Retinal pigment epithelial cell (primary cell): ENCODE data around the gene MAD1L1.
"Not testable (repeated sequence)": the region's sequence is repeated elsewhere in the genome, so short reads cannot be mapped to it uniquely, and the experiment has no call there.

ENCODE experiments used
- DNase-seq: peaks from one replicate; pipeline ENCODE4 v3.0.0-alpha.2; 2010; ENCODE audit warnings: low read depth
- H3K4me3 ChIP-seq: 2 replicates; pipeline ENCODE4 v1.5.1; 2011; ENCODE audit warnings: mild to moderate bottlenecking, low read length, control low read depth, moderate library complexity
- TF ChIP-seq, protein P1 (sequence below): conservative IDR thresholded peaks from 2 replicates; pipeline ENCODE4 v1.5.1; 2011; ENCODE audit warnings: low read depth, low read length, control low read depth, inconsistent platforms

Gene MAD1L1

DNA sequence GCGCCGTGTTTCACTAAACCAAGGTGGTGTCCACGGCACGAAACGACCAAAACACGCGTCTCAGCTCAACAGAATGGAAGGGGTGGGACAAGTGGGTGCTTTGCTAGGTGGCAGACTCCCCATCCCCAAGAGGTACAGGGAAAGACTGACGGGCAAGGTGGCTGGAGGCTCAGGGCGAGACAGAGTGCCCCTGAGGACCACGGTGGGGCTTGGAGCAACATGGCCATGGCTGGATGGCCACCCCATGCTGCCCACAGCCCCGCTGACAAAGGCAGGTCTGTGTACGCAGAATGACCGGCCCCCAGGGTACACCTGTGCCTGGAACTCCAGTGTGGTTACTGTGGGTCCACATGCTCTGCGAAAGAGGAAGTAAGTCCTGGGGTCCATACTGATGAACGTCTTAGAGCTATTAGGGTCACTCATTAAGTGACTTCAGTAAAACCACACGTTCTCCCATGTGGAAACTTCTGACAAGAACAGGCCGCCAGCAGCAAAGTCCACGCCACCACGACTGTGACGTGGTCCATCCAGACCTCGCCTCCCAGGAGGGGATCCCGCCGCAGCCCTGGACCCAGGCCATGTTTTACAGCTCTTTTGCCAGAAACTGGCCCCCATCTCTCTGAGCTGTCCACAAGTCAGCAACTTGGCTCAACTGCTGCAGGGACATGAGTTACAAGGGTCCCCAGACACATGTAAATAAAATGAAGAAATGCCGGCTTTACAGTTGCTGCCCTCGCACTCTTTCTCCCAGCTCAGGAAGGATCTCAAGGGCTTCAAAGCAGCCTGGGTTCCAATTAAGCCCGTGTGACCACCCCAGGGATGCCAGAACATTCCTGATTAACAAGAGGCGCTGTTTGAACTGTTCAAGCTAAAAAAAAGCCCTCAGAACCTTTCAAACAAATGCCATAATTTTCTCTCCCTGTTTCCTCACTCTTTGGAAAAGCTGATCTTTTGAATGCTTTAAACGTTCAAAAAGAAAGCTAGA is 66.8 kb downstream of the MAD1L1 start:
- no peak for DNase-seq
- TF ChIP-seq, protein P1, sequence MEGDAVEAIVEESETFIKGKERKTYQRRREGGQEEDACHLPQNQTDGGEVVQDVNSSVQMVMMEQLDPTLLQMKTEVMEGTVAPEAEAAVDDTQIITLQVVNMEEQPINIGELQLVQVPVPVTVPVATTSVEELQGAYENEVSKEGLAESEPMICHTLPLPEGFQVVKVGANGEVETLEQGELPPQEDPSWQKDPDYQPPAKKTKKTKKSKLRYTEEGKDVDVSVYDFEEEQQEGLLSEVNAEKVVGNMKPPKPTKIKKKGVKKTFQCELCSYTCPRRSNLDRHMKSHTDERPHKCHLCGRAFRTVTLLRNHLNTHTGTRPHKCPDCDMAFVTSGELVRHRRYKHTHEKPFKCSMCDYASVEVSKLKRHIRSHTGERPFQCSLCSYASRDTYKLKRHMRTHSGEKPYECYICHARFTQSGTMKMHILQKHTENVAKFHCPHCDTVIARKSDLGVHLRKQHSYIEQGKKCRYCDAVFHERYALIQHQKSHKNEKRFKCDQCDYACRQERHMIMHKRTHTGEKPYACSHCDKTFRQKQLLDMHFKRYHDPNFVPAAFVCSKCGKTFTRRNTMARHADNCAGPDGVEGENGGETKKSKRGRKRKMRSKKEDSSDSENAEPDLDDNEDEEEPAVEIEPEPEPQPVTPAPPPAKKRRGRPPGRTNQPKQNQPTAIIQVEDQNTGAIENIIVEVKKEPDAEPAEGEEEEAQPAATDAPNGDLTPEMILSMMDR, result no peak
- no peak overlapping the region for H3K4me3 ChIP-seq

DNA sequence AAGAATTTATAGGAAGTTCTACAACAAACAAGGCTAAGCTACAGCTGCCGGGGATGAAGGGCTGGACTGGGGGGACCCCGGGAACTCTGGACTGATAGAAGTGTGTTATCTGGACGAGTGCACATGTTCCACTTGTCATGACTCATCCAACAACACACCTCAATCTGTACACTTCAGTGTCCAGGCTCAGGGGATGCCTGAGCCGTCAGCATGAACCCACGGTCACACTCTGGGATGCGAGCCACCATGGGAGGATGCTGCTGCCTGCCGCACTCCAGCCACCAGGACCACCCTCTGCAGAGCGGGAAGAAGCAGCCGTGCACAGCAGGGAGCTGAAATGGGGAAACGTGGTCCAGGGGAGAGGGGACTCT is 67.5 kb downstream of the MAD1L1 start:
- TF ChIP-seq, protein P1, result no peak
- no peak overlapping the region for H3K4me3 ChIP-seq
- DNase-seq, result no peak

DNA sequence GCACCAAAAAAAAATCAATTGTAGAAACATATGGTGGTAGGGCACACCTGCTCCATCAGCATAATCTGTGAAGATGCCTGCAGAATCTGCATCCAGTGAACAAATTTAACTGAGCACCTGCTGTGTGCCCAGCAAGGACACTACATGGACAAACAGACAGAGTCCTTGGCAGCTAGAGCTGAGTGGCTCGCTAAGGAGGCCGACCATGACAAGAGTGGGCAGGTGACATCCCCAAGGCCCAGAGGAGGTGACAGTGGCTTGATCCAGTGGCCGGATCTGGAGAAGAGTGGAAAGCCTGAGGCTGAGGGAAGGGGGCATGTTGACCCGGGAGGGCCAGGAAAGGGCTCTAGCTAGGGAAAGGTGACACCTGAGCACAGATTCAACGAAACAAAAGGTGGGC is 68.1 kb downstream of the MAD1L1 start:
- no peak for DNase-seq
- no peak overlapping the region for H3K4me3 ChIP-seq
- TF ChIP-seq, protein P1, result no peak

DNA sequence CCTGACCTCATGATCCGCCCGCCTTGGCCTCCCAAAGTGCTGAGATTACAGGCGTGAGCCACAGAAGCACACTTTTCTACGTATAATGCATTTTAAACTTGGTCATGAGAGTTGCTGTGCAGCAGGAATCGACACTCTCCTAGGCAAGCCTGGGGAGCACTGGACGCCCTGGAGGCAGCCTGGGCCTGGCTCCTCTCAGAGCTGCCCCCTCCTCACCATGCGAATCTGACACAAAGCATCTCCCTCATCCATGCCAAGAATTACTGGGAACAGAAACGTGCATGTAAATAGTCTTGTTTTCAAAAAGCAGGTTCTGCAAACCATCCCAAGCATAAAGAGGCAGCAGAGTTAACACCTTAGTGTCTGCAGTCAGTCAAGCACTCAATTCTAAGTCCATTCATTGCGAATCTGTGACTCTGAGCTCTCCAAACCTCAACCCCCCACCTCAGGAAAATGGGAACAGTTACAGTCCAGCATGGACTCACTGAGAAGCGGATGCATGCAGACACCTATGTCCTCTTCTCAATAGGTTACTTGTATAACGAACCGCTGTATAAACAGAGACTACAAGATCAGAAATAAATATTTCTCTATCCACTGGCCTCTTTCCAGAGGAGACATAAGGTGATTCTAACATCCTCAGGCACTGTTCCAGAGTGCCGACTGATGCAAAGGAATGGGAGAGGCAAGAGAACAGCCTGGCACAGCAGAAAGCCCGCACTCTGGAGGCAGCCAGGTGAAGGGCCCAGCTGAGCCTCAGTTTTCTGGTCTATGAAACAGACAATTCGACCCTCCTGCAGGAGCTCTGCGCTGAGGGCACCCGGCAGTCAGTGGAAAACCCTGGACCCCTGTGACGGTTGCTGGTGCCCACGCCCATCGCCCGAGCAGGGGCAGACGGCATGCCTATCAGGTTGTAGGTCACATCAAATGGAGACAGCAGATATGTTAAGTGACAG is 68.9 kb downstream of the MAD1L1 start:
- TF ChIP-seq, protein P1, result no peak
- no peak overlapping the region for H3K4me3 ChIP-seq
- DNase-seq, result no peak

DNA sequence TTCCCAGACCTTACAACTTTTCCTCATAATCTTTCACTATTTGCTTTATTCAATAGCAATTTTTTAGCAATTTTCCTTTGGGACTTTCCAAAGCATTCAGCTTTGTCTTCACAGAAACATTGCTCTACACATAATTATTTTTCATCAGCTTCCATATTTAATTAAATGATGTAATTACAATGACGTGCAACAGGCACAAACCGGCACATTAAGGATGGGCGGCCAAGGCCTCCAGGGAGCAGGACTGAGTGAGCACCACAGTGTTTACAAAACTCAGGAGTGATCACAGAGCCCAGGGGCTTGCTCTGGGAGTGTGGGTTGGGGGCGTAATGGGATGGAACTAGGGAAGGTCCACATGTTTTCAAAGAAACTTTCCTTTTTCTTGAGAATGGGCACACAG is 69.8 kb downstream of the MAD1L1 start:
- no peak overlapping the region for H3K4me3 ChIP-seq
- DNase-seq, result no peak
- TF ChIP-seq, protein P1, result no peak

DNA sequence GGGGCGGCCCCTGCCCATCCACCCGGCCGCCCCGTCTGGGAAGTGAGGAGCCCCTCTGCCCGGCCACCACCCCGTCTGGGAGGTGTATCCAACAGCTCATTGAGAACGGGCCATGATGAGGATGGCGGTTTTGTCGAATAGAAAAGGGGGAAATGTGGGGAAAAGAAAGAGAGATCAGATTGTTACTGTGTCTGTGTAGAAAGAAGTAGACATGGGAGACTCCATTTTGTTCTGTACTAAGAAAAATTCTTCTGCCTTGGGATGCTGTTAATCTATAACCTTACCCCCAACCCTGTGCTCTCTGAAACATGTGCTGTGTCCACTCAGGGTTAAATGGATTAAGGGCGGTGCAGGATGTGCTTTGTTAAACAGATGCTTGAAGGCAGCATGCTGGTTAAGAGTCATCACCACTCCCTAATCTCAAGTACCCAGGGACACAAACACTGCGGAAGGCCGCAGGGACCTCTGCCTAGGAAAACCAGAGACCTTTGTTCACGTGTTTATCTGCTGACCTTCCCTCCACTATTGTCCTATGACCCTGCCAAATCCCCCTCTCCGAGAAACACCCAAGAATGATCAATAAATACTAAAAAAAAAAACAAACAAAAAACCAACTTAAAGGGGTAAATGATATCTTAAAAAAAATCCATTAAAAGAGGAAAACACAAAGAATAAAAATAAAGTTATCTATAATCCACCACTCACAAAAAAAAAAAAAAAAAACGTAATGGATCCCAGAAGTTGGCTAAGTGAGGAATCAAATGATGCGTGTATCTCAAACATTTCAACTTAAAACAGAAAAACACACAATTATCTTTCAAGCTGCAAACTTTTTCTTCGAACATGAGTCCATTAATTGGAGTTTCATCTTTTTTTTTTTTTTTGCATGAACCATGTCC is 70.5 kb downstream of the MAD1L1 start:
- not testable (repeated sequence) for DNase-seq, H3K4me3 ChIP-seq

DNA sequence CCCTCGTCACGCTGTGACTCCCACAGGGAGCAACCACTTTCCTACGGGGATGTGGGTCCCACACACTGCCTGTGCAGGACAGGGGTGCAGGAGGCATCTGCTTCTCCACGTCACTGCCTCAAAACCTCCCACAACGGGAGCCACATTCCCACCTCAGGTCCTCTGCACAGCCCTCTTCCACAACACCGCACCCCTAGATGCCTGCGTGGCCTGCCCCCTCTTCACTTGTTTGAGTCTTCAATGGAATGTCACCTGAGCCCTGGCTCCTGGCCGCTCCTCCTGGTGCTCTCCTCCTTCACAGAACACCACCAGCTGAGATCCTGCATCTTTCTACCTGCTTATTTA is 73.6 kb downstream of the MAD1L1 start:
- TF ChIP-seq, protein P1, result no peak
- no peak for DNase-seq
- H3K4me3 ChIP-seq, result no peak overlapping the region
